ENCODE measurements around the gene RANBP17.
A peak's percentile ranks its signal among the peaks of the same experiment; 100 is the strongest.
"Not testable (repeated sequence)": the region's sequence is repeated elsewhere in the genome, so short reads cannot be mapped to it uniquely, and the experiment has no call there.

RANBP17 gene

DNA sequence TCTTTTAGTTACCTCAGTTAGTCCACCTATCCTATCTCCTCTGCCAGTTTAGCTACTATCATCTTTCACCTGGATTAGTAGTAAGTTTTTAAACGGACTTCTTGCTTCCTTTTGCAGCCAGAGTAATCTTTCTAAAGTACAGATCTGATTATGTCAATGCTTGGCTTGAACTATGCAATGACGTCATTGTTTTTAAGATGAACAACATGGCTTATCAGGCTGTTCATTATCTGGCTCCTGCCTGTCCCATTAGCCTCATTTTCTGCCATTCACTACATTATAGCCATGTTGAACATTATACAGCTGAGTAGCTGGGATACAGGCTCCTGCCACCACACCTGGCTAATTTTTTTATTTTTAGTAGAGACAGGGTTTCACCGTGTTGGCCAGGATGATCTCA is 98.7 kb downstream of the RANBP17 start:
- no peak for DNase-seq

DNA sequence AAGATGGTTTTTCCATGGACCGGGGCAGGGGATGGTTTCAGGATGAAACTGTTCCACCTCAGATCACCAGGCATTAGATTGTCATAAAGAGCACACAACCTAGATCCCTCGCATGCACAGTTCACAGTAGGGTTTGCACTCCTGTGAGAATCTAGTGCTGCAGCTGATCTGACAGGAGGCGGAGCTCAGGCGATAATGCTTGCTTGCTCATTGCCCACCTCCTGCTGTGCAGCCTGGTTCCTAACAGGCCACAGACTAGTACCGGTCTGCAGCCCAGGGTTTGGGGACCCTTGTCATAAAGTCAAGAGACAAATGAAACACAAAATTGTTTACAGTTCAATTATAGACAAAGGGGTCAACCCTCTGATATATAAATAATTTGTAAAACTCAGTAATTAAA is 101.7 kb downstream of the RANBP17 start:
- no peak for DNase-seq

DNA sequence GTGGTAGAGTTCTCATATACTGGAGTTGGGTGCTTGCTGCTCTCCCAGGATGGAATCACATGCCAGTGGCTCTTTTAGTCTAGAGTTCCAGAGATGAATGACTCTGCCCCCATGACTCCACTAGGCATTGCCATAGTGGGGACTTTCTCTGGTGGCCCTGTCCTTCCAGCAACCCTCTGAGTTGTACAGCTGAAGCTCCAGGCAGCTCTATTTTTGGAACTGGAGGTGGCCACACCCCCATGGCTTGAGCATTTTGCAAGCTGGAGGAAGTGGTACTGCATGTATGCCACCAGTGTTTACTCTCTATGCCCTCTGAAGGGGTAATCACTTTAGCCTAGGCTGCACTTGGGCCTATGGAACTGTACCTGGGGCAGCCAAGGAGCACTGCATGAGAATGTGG is 112.6 kb downstream of the RANBP17 start:
- peak; percentile 1 for DNase-seq

DNA sequence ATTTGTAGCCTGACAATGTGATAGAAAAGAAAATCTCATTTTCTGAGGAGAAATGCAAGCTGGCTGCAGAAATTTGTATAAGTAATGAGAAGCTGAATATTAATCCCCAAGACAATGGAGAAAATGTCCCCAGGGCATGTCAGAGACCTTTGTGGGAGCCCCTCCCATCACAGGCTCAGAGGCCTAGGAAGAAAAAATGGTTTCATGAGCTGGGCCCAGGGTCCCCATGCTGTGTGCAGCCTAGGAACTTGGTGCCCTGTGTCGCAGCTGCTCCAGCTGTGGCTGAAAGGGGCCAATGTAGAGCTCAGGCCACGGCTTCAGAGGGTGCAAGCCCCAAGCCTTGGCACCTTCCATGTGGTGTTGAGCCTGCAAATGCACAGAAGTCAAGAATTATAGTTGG is 118.4 kb downstream of the RANBP17 start:
- not testable (repeated sequence) for DNase-seq

DNA sequence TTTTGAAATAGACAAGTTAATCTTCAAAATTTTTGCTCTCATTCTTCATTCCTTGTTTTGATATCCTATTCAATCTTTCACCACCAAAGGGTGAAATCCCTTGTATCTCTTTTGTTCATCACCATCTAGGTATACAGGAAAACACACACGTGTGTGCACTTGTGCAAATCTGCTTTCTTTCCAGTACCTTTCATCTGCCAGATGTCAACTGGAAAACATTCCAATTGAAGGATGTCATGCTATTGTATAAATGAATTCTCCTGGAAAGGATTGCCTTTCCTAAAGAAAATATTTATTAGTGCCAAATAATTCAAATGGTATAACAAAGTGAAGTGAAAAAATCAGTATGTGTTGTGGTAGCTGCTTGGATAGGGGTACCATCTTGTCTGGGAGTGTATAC is 123.7 kb downstream of the RANBP17 start:
- no peak for DNase-seq

DNA sequence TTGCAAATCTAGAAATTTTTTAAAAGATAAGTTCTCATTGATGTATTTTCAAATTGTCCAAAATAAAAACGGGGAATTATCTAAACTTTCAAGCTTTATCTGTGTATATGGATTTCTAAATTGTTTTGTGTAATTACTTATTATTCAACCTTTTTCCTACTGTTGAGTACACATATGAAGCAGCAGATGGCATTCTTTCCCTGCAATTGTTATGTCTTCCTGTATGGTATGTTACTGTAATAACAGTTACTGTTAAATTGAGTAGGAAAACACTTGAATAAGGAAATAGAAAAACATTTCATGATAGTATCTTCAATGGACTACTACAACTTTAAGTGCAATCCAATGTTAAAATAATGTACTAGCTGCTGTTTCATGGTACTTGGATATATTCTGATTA is 124.8 kb downstream of the RANBP17 start:
- peak; percentile 43 for DNase-seq

DNA sequence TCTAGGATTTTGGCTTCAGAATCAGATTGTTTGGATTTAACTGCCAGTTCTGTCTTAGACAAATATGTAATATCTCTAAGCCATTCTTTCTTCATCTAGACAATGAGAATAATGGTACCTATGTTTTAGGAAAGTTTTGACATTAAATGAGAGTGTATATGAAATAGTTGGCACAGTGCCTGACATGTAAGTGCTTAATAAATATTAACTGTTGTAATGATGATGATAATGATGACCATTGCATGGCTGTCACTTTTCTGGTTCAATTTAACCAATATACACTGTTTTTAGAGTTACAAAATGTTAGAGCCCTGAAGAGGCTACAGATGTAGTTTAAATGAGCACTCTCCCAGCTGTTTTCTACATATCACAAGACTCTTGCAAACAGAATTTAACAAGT is 131.7 kb downstream of the RANBP17 start:
- DNase-seq: no peak

DNA sequence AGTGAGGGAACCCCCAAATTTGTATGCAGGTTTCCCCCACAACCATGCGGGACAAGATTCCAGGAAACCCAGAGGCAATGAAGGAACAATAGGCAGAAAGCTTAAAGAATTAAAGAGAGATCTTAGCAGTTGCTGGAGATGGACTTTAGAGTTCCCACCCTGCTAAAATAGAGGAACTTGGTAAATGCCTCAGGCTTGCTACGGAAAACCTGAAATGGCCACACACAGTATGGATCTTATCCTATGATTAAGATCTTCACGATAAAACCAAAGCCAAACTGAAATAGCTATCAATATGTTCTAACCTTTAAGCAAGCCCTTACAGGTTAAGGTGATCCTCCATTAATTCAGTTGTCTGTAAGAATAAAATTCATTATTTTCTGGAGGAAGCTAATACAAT is 148.3 kb downstream of the RANBP17 start:
- DNase-seq: peak; percentile 44

DNA sequence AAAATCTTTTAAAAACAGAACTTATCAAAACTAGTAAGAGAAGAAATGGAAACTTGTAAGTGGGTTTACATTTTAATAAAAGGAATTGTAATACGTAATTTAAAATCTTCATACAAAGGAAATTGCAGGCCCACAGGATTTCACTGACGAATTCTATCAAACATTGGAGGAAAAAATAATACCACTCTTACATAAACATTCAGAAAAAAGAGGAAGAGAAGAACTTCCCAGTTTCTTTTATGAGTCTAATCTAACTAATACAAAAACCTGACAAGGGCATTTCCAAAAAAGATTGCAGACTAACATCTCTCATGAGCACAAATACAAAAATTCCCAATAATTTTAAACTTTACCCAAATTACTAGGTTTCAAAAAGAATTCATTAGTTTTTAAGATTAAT is 149.0 kb downstream of the RANBP17 start:
- peak; percentile 64 for DNase-seq

DNA sequence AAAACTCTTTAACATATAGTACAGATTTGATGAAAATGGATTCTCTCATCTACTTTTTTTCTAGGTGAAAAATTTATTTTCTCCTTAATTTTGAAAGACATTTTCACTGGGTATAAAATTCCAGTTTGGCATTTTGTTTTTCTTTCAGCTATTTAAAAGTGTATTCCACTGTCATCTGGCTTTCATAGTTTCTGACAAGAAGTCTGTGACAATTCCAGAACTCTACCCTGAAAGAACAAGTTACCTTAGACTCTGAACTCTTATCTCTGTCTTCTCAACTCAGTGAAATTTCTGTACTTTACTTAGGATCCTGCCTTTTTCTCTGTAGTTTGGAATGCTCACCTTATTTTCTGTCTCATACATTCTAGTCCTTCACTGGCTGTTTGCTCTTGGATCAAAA is 161.7 kb downstream of the RANBP17 start:
- DNase-seq: no peak

DNA sequence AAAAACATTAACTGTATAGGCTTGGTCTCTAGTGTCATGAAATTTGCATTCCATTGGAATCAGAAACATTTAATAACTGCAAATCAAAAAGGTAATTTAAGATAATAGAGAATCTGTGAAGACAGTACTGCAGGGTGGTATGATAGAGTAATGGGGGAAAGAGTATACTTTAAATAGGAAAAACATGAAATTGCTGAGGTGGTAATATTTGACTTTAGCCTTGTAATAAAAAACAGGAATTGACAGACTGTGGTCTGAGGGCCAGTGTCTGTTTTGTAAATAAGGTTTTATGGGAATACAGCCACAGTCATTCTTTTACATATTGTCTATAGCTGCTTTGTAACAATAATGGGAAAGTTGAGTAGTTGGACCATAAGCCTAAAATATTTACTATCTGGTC is 162.3 kb downstream of the RANBP17 start:
- DNase-seq: no peak

DNA sequence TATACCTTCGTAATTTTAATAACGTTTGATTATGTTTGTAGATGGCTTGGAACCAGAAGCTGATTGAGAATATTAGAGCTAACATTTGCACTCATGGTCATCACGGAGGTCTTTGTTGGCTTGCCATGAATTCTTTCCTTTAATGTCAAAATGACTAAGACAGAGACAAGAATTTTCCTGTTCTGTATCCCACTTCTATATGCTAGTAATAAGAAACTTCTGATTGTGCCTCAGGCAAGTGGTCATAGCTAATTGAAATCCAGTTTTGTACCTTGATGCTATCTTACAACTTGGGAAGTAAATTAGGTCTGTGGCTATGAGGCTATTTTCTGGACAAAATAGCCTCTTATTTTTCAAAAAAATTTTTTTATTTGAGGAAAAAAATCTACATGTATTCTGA is 167.6 kb downstream of the RANBP17 start:
- DNase-seq: no peak

DNA sequence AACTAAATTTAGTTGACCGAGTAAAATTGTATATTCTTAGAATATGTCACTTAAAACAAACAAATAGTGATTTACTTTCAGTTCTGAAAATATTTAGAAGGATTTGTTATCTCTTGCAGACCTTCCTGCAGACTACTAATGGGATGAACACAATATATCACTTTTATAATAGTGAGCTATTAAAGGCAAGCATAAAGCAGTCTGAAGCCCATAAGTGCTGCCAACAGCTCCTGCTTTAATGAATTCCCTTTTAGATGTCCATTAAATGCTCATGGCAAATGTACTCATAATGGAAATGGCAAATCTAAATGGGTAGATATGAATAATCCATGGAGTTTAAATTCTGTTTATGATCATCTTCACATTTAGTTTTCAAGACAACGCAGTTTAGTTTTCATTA is 170.2 kb downstream of the RANBP17 start:
- DNase-seq: no peak

DNA sequence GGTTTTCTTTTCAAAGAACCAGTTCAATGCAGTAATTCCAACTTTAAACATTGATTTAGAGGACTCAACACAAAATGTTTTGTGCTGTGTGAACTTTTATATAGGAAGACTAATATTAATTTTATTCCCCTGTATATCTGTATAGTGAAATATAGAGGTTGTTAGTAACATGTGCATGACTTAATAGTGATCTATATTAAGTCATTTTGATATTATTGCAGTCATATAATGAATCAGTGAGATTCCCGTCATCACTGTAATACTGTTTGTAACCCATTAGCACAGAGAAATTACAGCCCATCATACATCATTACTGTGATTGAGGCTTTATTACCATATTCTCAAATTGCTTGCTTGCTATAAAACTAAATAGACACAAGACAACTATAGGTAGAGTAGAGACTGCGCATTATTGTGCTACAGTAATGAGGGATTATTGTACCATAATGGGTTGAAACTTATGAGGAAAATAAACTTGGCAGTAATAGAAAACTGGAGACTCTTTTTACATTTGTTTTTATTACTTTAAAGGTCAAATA is 170.7 kb downstream of the RANBP17 start:
- DNase-seq: no peak

DNA sequence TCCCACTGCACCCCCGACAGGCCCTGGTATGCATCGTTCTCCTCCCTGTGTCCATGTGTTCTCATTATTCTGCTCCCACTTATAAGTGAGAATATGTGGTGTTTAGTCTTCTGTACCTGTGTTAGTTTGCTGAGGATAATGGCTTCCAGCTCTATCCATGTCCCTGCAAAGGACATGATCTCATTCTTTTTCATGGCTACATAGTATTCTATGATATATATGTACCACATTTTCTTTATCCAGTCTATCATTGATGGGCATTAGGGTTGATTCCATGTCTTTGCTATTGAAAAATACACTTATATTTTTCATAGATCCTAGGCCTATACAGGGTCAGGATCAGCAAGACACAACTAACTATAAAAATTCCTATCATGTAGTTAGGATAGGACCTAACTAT is 180.1 kb downstream of the RANBP17 start:
- DNase-seq: not testable (repeated sequence)

DNA sequence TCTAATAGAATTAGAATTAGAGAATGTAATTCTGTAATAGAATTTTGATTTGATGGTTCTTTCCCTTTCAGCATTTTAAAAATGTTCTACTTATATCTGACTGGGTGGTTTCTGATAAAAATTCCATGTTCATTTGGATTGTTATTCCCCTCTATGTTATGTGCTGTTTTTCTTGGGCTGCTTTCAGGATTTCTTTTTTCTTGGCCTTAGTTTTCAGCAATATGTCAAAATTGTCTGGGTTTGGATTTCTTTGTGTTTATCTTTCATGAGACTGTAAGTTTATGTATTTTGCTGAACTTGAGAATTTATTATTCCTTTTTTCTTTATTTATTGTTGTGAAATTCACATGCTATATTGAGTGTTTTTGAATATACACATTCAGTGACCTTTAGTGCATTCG is 189.1 kb downstream of the RANBP17 start:
- no peak for DNase-seq

DNA sequence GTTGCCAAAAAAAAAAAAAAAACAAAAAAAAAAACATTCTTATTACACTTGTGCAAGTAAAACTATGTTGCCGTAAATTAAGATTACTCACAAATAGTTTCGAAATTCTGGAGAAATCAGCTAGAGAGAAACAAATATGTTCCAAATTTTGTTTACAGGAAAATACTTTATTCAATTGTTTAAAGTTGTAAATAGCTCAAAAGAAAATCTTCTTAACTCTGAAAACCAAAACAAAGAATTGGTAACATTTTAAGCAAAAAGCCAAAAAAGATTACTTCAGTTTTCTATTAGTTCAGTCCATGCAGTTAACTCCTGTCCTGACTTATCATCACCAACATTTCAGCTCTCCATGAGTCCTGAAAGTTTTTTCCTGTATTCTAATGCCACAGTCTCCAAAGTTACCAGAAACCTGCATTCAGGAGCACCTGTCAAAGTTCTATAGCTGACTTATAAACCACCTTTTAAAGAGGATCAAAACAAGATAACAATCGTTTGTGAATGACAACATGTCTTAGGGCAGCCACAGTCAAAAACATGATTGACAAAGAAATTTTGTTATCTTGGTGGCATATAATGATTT is 194.1 kb downstream of the RANBP17 start:
- DNase-seq: no peak

DNA sequence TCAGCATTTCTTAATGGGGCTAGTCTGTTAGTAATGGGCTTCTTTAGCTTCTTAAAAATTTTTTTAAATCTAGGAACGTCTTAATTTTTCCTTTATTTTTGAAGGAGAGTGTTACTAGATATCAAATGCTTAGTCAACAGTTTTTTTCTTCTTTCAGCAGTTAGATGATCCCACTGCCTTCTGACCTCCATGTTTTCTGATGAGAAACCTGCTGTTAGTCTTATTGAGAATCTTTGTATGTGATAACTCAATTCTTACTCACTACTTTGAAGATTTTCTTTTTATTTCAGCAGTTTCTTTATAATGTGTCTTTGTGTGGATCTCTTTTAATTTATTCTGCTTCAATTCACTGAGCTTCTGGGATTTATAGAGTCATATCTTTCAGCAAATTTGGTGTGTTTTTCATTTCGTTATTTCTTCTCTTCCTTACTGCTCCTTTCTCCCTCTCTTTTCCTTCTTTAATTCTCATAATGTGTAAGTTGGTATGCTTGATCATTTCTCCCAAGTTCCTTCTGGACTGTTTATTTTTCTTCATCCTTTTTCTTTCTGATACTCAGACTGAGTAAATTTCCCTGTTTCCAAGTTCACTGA is 205.8 kb downstream of the RANBP17 start:
- DNase-seq: no peak

DNA sequence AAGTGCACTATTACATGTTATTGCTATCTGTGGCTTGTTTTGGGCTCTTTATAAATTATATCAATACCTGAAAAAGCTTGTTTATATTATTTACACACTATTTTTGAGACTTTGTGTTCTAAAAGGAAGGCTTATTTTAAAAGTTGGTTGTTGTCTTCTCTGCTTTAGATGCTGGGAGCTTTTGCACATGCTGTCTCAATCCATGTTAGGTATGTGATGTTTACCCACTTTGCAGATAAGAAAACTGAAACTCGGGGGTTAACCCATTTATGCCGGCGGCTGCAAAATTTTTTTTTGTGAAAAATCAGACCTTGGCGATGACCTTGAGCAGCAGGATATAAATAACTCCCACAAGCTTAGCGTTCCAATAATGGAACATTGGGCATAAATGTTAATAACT is 212.9 kb downstream of the RANBP17 start:
- DNase-seq: no peak

DNA sequence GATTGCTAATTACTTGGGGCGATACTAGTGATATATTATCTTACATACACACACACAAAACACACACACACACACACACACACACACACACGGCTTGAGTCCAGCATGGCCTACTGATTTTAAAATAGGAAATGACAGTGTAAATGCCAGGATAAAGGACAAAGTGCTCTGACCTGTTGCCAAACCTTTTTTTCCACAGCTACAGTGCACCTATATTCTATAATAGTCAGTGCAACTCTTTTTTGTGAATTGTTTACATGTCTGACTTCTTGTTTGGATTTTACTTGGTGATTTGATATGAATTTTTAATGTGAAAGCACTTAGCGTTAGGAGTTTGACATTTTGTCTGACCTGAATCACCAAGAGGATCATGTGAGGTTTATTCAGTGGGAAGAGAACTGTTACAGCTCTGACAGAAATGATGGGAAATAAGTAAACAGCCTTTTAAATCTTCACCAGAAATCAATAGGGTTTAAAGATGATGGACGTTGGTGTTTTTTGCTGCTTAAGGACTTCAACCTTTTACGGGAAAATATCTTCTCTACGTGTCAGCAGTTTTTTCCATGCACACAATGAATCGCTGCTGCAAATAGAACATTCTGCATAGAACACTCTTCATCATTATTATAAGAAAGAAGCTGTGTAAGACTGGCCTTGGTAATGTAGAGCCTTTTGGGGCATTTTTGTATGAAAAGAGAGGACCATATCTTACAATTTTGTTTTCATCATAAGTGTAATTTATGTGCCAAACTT is 218.5 kb downstream of the RANBP17 start:
- DNase-seq: no peak

DNA sequence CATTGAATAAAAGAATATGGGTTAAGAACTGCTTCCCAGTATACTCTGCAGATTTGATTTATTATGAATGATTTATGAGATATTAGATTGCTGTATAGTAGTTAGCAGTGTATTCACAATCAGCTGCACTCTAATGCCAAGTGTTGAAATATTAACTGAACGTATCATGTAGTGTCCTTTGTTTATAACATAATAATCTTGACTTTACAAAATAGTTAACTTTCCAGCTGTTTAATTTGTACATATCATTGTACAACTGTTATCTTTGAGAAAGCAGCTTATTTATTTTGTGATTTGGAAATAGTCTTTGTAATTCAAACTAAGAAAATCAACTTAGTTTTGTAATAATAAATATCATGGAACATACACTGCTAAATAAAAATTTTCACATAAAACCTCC is 219.5 kb downstream of the RANBP17 start:
- no peak for DNase-seq

DNA sequence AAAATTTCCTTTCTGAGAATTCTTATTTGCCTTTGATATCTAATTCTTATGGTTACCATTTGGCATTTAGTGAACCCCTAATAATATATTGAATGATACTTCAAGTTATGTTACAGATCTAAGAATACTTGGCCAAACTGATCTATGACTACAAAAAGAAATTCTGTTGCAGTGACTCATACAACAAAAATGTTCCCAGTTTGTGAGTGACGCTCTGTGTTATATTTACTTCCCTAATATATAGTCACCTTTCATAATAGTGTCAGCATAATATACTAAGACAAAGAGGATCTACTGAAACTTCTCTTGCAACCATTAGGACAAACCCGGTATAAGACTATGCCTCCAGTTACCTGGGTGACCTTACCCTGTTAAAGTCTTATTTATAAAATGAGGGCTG is 230.4 kb downstream of the RANBP17 start:
- DNase-seq: peak; percentile 18

DNA sequence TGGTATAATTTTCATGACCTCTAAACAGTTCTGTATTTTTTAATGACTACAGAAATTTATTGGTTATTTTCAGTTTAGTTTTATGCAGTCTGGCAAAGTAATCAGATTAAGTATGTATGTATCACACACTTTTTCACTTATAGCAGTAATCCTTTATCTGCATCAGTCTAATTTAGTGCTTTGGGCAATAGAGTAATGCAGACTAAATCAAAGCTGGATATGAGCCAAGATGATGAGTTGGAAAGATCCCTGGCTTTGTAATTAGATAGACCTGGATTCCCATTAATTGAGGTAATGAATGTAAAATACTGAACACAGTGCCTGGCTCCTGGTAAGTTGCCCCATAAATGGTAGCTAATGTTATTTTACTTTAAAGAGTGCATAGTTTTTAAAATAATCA is 231.8 kb downstream of the RANBP17 start:
- DNase-seq: no peak

DNA sequence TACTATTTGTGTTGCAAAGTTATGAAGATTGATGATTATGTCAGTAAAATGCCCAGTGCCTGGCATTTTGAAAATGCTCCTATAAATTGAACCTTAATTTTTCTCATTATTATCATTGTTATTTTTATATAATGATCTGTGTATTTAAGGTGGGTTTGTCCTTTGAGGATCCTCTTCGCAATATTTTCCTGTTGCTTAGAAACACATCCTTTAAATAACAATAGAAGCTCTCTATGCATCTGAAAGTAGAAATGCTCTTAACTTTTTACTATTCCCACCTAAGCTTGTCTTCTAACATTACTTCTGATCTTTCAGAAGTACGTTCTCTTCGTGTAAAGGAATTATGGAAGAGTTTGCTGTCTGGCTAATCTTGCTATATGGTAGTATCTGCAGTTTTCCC is 232.5 kb downstream of the RANBP17 start:
- DNase-seq: no peak

Measured in inflammatory macrophage treated with lipopolysaccharide for 4 hours (primary cell).